ENCODE data around the gene LRRC9. TPM values are rescaled to one million over a fixed set of nuclear protein-coding genes. Genes with fewer than 3 reads are reported as not detected.

Gene LRRC9
- total and polyA plus RNA-seq, 2 donors (not counting 1 experiment from before 2014, with no cell fraction given) = not detected

GRCh38 chr14:60101786-60102185, 181.8 kb downstream of the LRRC9 start:
- Histone ChIP-seq H2AFZ (ENCODE audit: insufficient read depth, low read depth, low read length, poor library complexity, severe bottlenecking) (no peak overlapping the region), H3K4me1 (ENCODE audit: control insufficient read depth in 2 of 2, insufficient read depth in 2 of 2, low read length in 2 of 2) (no peaks in the 10 kb centered on the region), H3K27me3 (replicated peaks in 1 of 4; ENCODE audit: control extremely low read depth in 1 of 4, control insufficient read depth in 3 of 4, insufficient read depth in 4 of 4, low read length in 3 of 4) (no peaks in the 10 kb centered on the region), H3K9me3 (ENCODE audit: control extremely low read depth in 1 of 3, control insufficient read depth in 2 of 3, insufficient read depth in 1 of 3, low read length in 2 of 3) (peaks cover 2 to 5% (median 2%) of the 10 kb centered on the region in 3 donors), H3K4me3 (ENCODE audit: control extremely low read depth in 1 of 5, extremely low read depth in 1 of 5, insufficient read depth in 1 of 5, low read depth in 2 of 5, low read length in 4 of 5) (no peak overlapping the region), H3K36me3 (replicated peaks in 1 of 2; ENCODE audit: control extremely low read depth in 1 of 2, control insufficient read depth in 1 of 2, extremely low read depth in 1 of 2, insufficient read depth in 2 of 2, low read length in 1 of 2) (peaks cover 0 to 4% of the 10 kb centered on the region in 2 experiments), H3K4me2 (replicated peaks; ENCODE audit: low read depth, low read length, poor library complexity, severe bottlenecking) (no peak overlapping the region), H3K27ac (ENCODE audit: low read length in 2 of 2) (no peak overlapping the region), H3K9ac (ENCODE audit: low read length) (no peak overlapping the region), H4K20me1 (ENCODE audit: control insufficient read depth, insufficient read depth, low read length, poor library complexity, severe bottlenecking) (no peaks in the 10 kb centered on the region), H3K79me2 (ENCODE audit: control insufficient read depth, insufficient read depth, low read length) (peaks cover 60% of the 10 kb centered on the region)
- DNase-seq (no peak), ATAC-seq (ENCODE audit: low read depth) (no peak)
- CTCF ChIA-PET = no interaction called here
- POLR2A ChIA-PET = no interaction called here
- no peaks in the 10 kb centered on the region for H3K27me3 Mint-ChIP-seq
- no peak overlapping the region for H3K4me3 Mint-ChIP-seq
- WGBS (ENCODE audit: insufficient coverage) = no CpG with 5 or more reads among the region's 1 CpG
- peaks cover 29% of the 10 kb centered on the region for H3K4me1 Mint-ChIP-seq
- TF ChIP-seq CTCF (IDR thresholded peaks at IDR 0.05) = no peak
- TF ChIP-seq EZH2 (IDR thresholded peaks at IDR 0.05; ENCODE audit: borderline replicate concordance, insufficient read depth, low read depth, low read length, poor library complexity, severe bottlenecking) = no peak
- H3K9me3 Mint-ChIP-seq (ENCODE audit: insufficient read depth) = peaks cover 3% of the 10 kb centered on the region
- H3K27ac Mint-ChIP-seq = no peak overlapping the region
- intact Hi-C loops (cut with micrococcal nuclease) = no loop called here

- peaks cover 0 to 4% of the 10 kb centered on the region in 2 experiments for H3K36me3 ChIP-seq (replicated peaks in 1 of 2; ENCODE audit: control extremely low read depth in 1 of 2, control insufficient read depth in 1 of 2, extremely low read depth in 1 of 2, insufficient read depth in 2 of 2, low read length in 1 of 2)
- peaks cover 56% of the 10 kb centered on the region for H3K79me2 ChIP-seq (ENCODE audit: control insufficient read depth, insufficient read depth, low read length)
- H4K20me1 ChIP-seq (ENCODE audit: control insufficient read depth, insufficient read depth, low read length, poor library complexity, severe bottlenecking) = no peaks in the 10 kb centered on the region
- no peak overlapping the region for H3K4me2 ChIP-seq (replicated peaks; ENCODE audit: low read depth, low read length, poor library complexity, severe bottlenecking)
- H3K9me3 ChIP-seq (ENCODE audit: control extremely low read depth in 1 of 3, control insufficient read depth in 2 of 3, insufficient read depth in 1 of 3, low read length in 2 of 3) = peaks cover 2 to 5% (median 2%) of the 10 kb centered on the region in 3 donors
- intact Hi-C loops (cut with micrococcal nuclease) = no loop called here
- DNase-seq = no peak
- no peak for ATAC-seq (ENCODE audit: low read depth)
- ChIA-PET POLR2A (no interaction called here), CTCF (no interaction called here)
- no peak overlapping the region for H2AFZ ChIP-seq (ENCODE audit: insufficient read depth, low read depth, low read length, poor library complexity, severe bottlenecking)
- peaks cover 29% of the 10 kb centered on the region for H3K4me1 Mint-ChIP-seq
- no peak overlapping the region for H3K27ac Mint-ChIP-seq
- TF ChIP-seq CTCF (IDR thresholded peaks at IDR 0.05) (no peak), EZH2 (IDR thresholded peaks at IDR 0.05; ENCODE audit: borderline replicate concordance, insufficient read depth, low read depth, low read length, poor library complexity, severe bottlenecking) (no peak)
- H3K27ac ChIP-seq (ENCODE audit: low read length in 2 of 2) = no peak overlapping the region
- no peak overlapping the region for H3K4me3 ChIP-seq (ENCODE audit: control extremely low read depth in 1 of 5, extremely low read depth in 1 of 5, insufficient read depth in 1 of 5, low read depth in 2 of 5, low read length in 4 of 5)
- WGBS (ENCODE audit: insufficient coverage) = no CpG with 5 or more reads among the region's 2 CpGs
- no peak overlapping the region for H3K9ac ChIP-seq (ENCODE audit: low read length)
- H3K4me1 ChIP-seq (ENCODE audit: control insufficient read depth in 2 of 2, insufficient read depth in 2 of 2, low read length in 2 of 2) = no peaks in the 10 kb centered on the region
- no peaks in the 10 kb centered on the region for H3K27me3 ChIP-seq (replicated peaks in 1 of 4; ENCODE audit: control extremely low read depth in 1 of 4, control insufficient read depth in 3 of 4, insufficient read depth in 4 of 4, low read length in 3 of 4)
- H3K4me3 Mint-ChIP-seq = no peak overlapping the region
- no peaks in the 10 kb centered on the region for H3K27me3 Mint-ChIP-seq
- peaks cover 3% of the 10 kb centered on the region for H3K9me3 Mint-ChIP-seq (ENCODE audit: insufficient read depth)
Observed at GRCh38 chr14:60102389-60102788, 182.4 kb downstream of the LRRC9 start.

All from B cell (primary cell).